ENCODE data around the gene SRM.
A peak's percentile ranks its signal among the peaks of the same experiment; 100 is the strongest.
"Not testable (repeated sequence)": the region's sequence is repeated elsewhere in the genome, so short reads cannot be mapped to it uniquely, and the experiment has no call there.

The SRM gene

GRCh38 chr1:11063937-11064537, 4.2 kb upstream of the SRM start:
- not testable (repeated sequence) for DNase-seq

GRCh38 chr1:11062965-11063401, 3.2 kb upstream of the SRM start:
- peak in 1 of 3 donors; percentile 25 for DNase-seq

GRCh38 chr1:11061652-11062365, 2.0 kb upstream of the SRM start:
- DNase-seq: no peak

GRCh38 chr1:11059155-11059967, 457 bp downstream of the SRM start:
- DNase-seq: peak in 1 of 3 donors; percentile 35

GRCh38 chr1:11058595-11059154, 1.1 kb downstream of the SRM start:
- DNase-seq: no peak

- no peak for DNase-seq
Measured at GRCh38 chr1:11058026-11058425, 1.8 kb downstream of the SRM start.

- DNase-seq: no peak
Measured at GRCh38 chr1:11057477-11057876, 2.3 kb downstream of the SRM start.

GRCh38 chr1:11056504-11056903, 3.3 kb downstream of the SRM start:
- DNase-seq: no peak

GRCh38 chr1:11055676-11056075, 4.1 kb downstream of the SRM start:
- DNase-seq: no peak

- DNase-seq: no peak
Measured at GRCh38 chr1:11054666-11055065, 5.2 kb downstream of the SRM start.

GRCh38 chr1:11054181-11054580, 5.6 kb downstream of the SRM start:
- no peak for DNase-seq

- peak in 1 of 3 donors; percentile 28 for DNase-seq
Measured at GRCh38 chr1:11053758-11054137, 6.1 kb downstream of the SRM start.

GRCh38 chr1:11052839-11053757, 6.7 kb downstream of the SRM start:
- no peak for DNase-seq

GRCh38 chr1:11051781-11052511, 7.9 kb downstream of the SRM start:
- peak; percentile 58 to 67 (median 62) for DNase-seq

GRCh38 chr1:11051121-11051520, 8.7 kb downstream of the SRM start:
- not testable (repeated sequence) for DNase-seq

GRCh38 chr1:11046625-11047365, 13.0 kb downstream of the SRM start, which contains the start of gene MASP2:
TSS of gene MASP2 (minus strand) at chr1:11047239. CDS start at chr1:11047207, 32 bp downstream.
- DNase-seq: no peak

GRCh38 chr1:11046270-11046566, 13.6 kb downstream of the SRM start:
- DNase-seq: no peak

- DNase-seq: no peak
Measured at GRCh38 chr1:11045428-11046269, 14.2 kb downstream of the SRM start.

- DNase-seq: no peak
Measured at GRCh38 chr1:11044849-11045427, 14.9 kb downstream of the SRM start.

Measured in suppressor macrophage treated with lipopolysaccharide for 1 hour (primary cell).